Karpas-422 (cell line): ENCODE data around the gene CYP4A22. TPM values are rescaled to one million over a fixed set of nuclear protein-coding genes. Genes with fewer than 3 reads are reported as not detected.

Source experiments
- DNase-seq: peaks from one replicate; pipeline ENCODE4 v3.0.0-alpha.2; 2015
- H2AFZ ChIP-seq: fragments of 200-600 bp; sonication (generic); 2 replicates; pipeline ENCODE4 v1.6.1; 2014; ENCODE audit warnings: antibody characterized with exemption, low read length, mixed read lengths
- H3K27ac ChIP-seq: fragments of 200-600 bp; sonication (generic); 2 replicates; pipeline ENCODE4 v1.5.1; 2014; ENCODE audit warnings: mild to moderate bottlenecking, low read length, moderate library complexity
- H3K27me3 ChIP-seq: fragments of 200-600 bp; sonication (generic); 2 replicates; pipeline ENCODE4 v1.6.1; 2014; ENCODE audit warnings: low read length, mixed read lengths
- H3K36me3 ChIP-seq: fragments of 200-600 bp; sonication (generic); 2 replicates; pipeline ENCODE4 v1.6.1; 2014; ENCODE audit warnings: low read length, mixed read lengths; ENCODE audit not compliant: insufficient read depth
- H3K4me1 ChIP-seq: fragments of 200-600 bp; sonication (generic); 2 replicates; pipeline ENCODE4 v1.6.1; 2014; ENCODE audit warnings: mild to moderate bottlenecking, low read length, mixed read lengths
- H3K4me2 ChIP-seq: fragments of 200-600 bp; sonication (generic); 2 replicates; pipeline ENCODE4 v1.6.1; 2014; ENCODE audit warnings: low read length, low read depth, mild to moderate bottlenecking; ENCODE audit not compliant: poor library complexity, severe bottlenecking
- H3K4me3 ChIP-seq: fragments of 200-600 bp; sonication (generic); 2 replicates; pipeline ENCODE4 v1.5.1; 2014; ENCODE audit warnings: mild to moderate bottlenecking, antibody characterized with exemption, low read length, mixed read lengths
- H3K79me2 ChIP-seq: fragments of 200-600 bp; sonication (generic); 2 replicates; pipeline ENCODE4 v1.6.1; 2014; ENCODE audit warnings: mild to moderate bottlenecking, low read length, mixed read lengths
- H3K9ac ChIP-seq: fragments of 200-600 bp; sonication (generic); 2 replicates; pipeline ENCODE4 v1.6.0; 2014; ENCODE audit warnings: low read length
- H3K9me2 ChIP-seq: fragments of 200-600 bp; sonication (generic), shearing (Covaris generic); replicated peaks from 2 replicates; pipeline ENCODE4 v1.6.0; 2014; ENCODE audit warnings: mild to moderate bottlenecking, low read length, moderate library complexity; ENCODE audit not compliant: insufficient read depth
- H3K9me3 ChIP-seq: fragments of 300-700, 200-600 bp; sonication (generic); 2 replicates; pipeline ENCODE4 v1.6.1; 2014; ENCODE audit warnings: low read length, mixed read lengths
- H4K20me1 ChIP-seq: fragments of 200-600 bp; sonication (generic); 2 replicates; pipeline ENCODE4 v1.6.1; 2014; ENCODE audit warnings: mild to moderate bottlenecking, antibody characterized with exemption, low read length, low read depth; ENCODE audit not compliant: insufficient read depth
- total RNA-seq: library from RNA; depleted of rRNA; stranded (reverse); fragments of >200 nt; shearing (Covaris generic); gene quantifications from 2 replicates; pipeline ENCODE4 v1.2.3, GENCODE V29; 2014; ENCODE audit warnings: low replicate concordance

CYP4A22 gene
- total RNA-seq, 1 experiment from 2014 or later = not detected

- no peak for DNase-seq
- H3K9ac ChIP-seq = peak overlapping the region; percentile 74
- H3K9me2 ChIP-seq = no peaks in the 10 kb centered on the region
- peaks cover 16% of the 10 kb centered on the region for H3K4me1 ChIP-seq
- H3K36me3 ChIP-seq = no peaks in the 10 kb centered on the region
- no peak overlapping the region for H3K27ac ChIP-seq
- H3K4me3 ChIP-seq = peak overlapping the region; percentile 68; the same call in 1 of the 2 replicates
- H3K9me3 ChIP-seq = no peaks in the 10 kb centered on the region
- no peaks in the 10 kb centered on the region for H4K20me1 ChIP-seq
- H3K27me3 ChIP-seq = no peaks in the 10 kb centered on the region
- no peaks in the 10 kb centered on the region for H3K79me2 ChIP-seq
- no peak overlapping the region for H2AFZ ChIP-seq
- peak overlapping the region; percentile 82 for H3K4me2 ChIP-seq
These were observed 42.8 kb downstream of the CYP4A22 start for GRCh38 chr1:47179988-47180563.

GRCh38 chr1:47180603-47181094 is 43.4 kb downstream of the CYP4A22 start:
- Histone ChIP-seq H3K4me2 (no peak overlapping the region), H2AFZ (no peak overlapping the region), H3K9me3 (no peaks in the 10 kb centered on the region), H3K9ac (peak overlapping the region; percentile 74; the same call in 1 of the 2 replicates), H3K79me2 (no peaks in the 10 kb centered on the region), H4K20me1 (no peaks in the 10 kb centered on the region), H3K4me3 (no peak overlapping the region), H3K36me3 (no peaks in the 10 kb centered on the region), H3K4me1 (peaks cover 16% of the 10 kb centered on the region), H3K9me2 (no peaks in the 10 kb centered on the region), H3K27ac (no peak overlapping the region), H3K27me3 (no peaks in the 10 kb centered on the region)
- DNase-seq = no peak

GRCh38 chr1:47181095-47181954 is 44.1 kb downstream of the CYP4A22 start:
- Histone ChIP-seq H3K36me3 (no peaks in the 10 kb centered on the region), H4K20me1 (no peaks in the 10 kb centered on the region), H3K4me1 (peaks cover 16% of the 10 kb centered on the region), H3K9ac (no peak overlapping the region), H3K27me3 (no peaks in the 10 kb centered on the region), H3K4me2 (no peak overlapping the region), H3K9me2 (no peaks in the 10 kb centered on the region), H3K27ac (no peak overlapping the region), H3K79me2 (no peaks in the 10 kb centered on the region), H3K4me3 (no peak overlapping the region), H2AFZ (no peak overlapping the region), H3K9me3 (no peaks in the 10 kb centered on the region)
- DNase-seq = no peak

- DNase-seq = peak; percentile 40
- Histone ChIP-seq H3K36me3 (no peaks in the 10 kb centered on the region), H4K20me1 (no peaks in the 10 kb centered on the region), H2AFZ (no peak overlapping the region), H3K9me3 (no peaks in the 10 kb centered on the region), H3K27me3 (no peaks in the 10 kb centered on the region), H3K27ac (no peak overlapping the region), H3K9ac (no peak overlapping the region), H3K9me2 (no peaks in the 10 kb centered on the region), H3K79me2 (no peaks in the 10 kb centered on the region), H3K4me1 (peaks cover 16% of the 10 kb centered on the region), H3K4me3 (no peak overlapping the region), H3K4me2 (no peak overlapping the region)
These were observed 44.9 kb downstream of the CYP4A22 start for GRCh38 chr1:47181955-47182675.

GRCh38 chr1:47182676-47183235 is 45.5 kb downstream of the CYP4A22 start:
- H3K4me3 ChIP-seq = no peak overlapping the region
- H3K27me3 ChIP-seq = no peaks in the 10 kb centered on the region
- no peak overlapping the region for H2AFZ ChIP-seq
- no peaks in the 10 kb centered on the region for H4K20me1 ChIP-seq
- no peak for DNase-seq
- H3K9me3 ChIP-seq = no peaks in the 10 kb centered on the region
- no peaks in the 10 kb centered on the region for H3K9me2 ChIP-seq
- peaks cover 16% of the 10 kb centered on the region for H3K4me1 ChIP-seq
- no peak overlapping the region for H3K9ac ChIP-seq
- no peaks in the 10 kb centered on the region for H3K36me3 ChIP-seq
- H3K4me2 ChIP-seq = no peak overlapping the region
- H3K79me2 ChIP-seq = no peaks in the 10 kb centered on the region
- no peak overlapping the region for H3K27ac ChIP-seq

GRCh38 chr1:47183308-47184089 is 46.3 kb downstream of the CYP4A22 start:
- Histone ChIP-seq H3K36me3 (no peaks in the 10 kb centered on the region), H3K9ac (no peak overlapping the region), H3K4me1 (peaks cover 15% of the 10 kb centered on the region), H3K4me2 (no peak overlapping the region), H3K79me2 (no peaks in the 10 kb centered on the region), H3K9me2 (no peaks in the 10 kb centered on the region), H2AFZ (no peak overlapping the region), H4K20me1 (no peaks in the 10 kb centered on the region), H3K4me3 (no peak overlapping the region), H3K9me3 (no peaks in the 10 kb centered on the region), H3K27me3 (no peaks in the 10 kb centered on the region), H3K27ac (no peak overlapping the region)
- DNase-seq = peak; percentile 21

GRCh38 chr1:47184090-47184821 is 47.0 kb downstream of the CYP4A22 start:
- Histone ChIP-seq H3K79me2 (no peaks in the 10 kb centered on the region), H3K9me2 (no peaks in the 10 kb centered on the region), H2AFZ (no peak overlapping the region), H3K36me3 (no peaks in the 10 kb centered on the region), H4K20me1 (no peaks in the 10 kb centered on the region), H3K27ac (no peak overlapping the region), H3K27me3 (no peaks in the 10 kb centered on the region), H3K9ac (no peak overlapping the region), H3K4me3 (no peak overlapping the region), H3K4me1 (peaks cover 14% of the 10 kb centered on the region), H3K4me2 (no peak overlapping the region), H3K9me3 (no peaks in the 10 kb centered on the region)
- DNase-seq = peak; percentile 60
